Prostate gland (tissue), 2 donors: ENCODE results near the gene CDC42BPB.

Source experiments
- POLR2A ChIP-seq: fragments of 450-650 bp; IDR thresholded peaks from one replicate; pipeline ENCODE4 v1.6.1; 2016; ENCODE audit warnings: antibody characterized with exemption, mild to moderate bottlenecking
- POLR2AphosphoS5 ChIP-seq: sonication (generic); formaldehyde crosslinking; IDR thresholded peaks from one replicate; pipeline ENCODE4 v1.6.1; 2017; ENCODE audit warnings: antibody characterized with exemption
- TF ChIP-seq, protein P1 (sequence below), 4 experiments: fragments of 200-600 bp in 2 of 4; fragments of 450-650 bp in 2 of 4; sonication (generic) in 2 of 4; IDR thresholded peaks; 1 replicate in 3 of 4; 2 replicates in 1 of 4; pipeline ENCODE4 v1.5.1; 2016 to 2019; ENCODE audit warnings: antibody characterized with exemption in 4 of 4, mild to moderate bottlenecking in 2 of 4, moderate library complexity in 2 of 4

DNA sequence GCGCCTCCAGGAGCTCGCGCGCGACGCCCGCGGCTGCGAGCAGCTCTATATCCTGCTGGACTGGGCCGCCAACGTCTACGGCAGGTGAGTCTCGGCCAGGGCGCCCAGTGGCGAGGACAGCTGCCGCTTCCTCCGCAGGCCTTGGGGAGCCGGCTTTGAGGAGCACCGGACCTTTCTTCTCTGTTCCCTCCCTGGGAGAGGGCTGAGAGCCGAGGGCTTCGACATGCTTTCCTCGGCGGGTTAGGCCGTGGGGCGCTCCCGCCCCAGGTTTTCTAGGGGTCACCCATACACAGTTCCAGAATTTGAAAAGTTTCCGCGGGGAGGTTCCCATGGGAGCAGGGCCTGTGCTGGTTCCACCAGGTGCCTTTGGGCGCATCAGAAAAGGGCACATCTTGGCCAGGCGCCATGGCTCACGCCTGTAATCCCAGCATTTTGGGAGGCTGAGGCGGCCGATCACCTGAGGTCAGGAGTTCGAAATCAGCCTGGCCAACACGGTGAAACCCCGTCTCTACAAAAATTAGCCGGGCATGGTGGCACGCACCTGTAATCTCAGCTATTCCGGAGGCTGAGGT, 45.4 kb upstream of the CDC42BPB start:
- TF ChIP-seq POLR2A (no peak), POLR2AphosphoS5 (no peak)
- TF ChIP-seq, protein P1, sequence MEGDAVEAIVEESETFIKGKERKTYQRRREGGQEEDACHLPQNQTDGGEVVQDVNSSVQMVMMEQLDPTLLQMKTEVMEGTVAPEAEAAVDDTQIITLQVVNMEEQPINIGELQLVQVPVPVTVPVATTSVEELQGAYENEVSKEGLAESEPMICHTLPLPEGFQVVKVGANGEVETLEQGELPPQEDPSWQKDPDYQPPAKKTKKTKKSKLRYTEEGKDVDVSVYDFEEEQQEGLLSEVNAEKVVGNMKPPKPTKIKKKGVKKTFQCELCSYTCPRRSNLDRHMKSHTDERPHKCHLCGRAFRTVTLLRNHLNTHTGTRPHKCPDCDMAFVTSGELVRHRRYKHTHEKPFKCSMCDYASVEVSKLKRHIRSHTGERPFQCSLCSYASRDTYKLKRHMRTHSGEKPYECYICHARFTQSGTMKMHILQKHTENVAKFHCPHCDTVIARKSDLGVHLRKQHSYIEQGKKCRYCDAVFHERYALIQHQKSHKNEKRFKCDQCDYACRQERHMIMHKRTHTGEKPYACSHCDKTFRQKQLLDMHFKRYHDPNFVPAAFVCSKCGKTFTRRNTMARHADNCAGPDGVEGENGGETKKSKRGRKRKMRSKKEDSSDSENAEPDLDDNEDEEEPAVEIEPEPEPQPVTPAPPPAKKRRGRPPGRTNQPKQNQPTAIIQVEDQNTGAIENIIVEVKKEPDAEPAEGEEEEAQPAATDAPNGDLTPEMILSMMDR (IDR thresholded peaks at IDR 0.05), result no peak
